Karpas-422 (cell line): Measurements from ENCODE around the gene PTP4A2. TPM values are rescaled to one million over a fixed set of nuclear protein-coding genes. Genes with fewer than 3 reads are reported as not detected.

Experiments
- DNase-seq: peaks from one replicate; pipeline ENCODE4 v3.0.0-alpha.2; 2015
- H2AFZ ChIP-seq: fragments of 200-600 bp; sonication (generic); 2 replicates; pipeline ENCODE4 v1.6.1; 2014; ENCODE audit warnings: antibody characterized with exemption, low read length, mixed read lengths
- H3K27ac ChIP-seq: fragments of 200-600 bp; sonication (generic); 2 replicates; pipeline ENCODE4 v1.5.1; 2014; ENCODE audit warnings: mild to moderate bottlenecking, low read length, moderate library complexity
- H3K27me3 ChIP-seq: fragments of 200-600 bp; sonication (generic); 2 replicates; pipeline ENCODE4 v1.6.1; 2014; ENCODE audit warnings: low read length, mixed read lengths
- H3K36me3 ChIP-seq: fragments of 200-600 bp; sonication (generic); 2 replicates; pipeline ENCODE4 v1.6.1; 2014; ENCODE audit warnings: low read length, mixed read lengths; ENCODE audit not compliant: insufficient read depth
- H3K4me1 ChIP-seq: fragments of 200-600 bp; sonication (generic); 2 replicates; pipeline ENCODE4 v1.6.1; 2014; ENCODE audit warnings: mild to moderate bottlenecking, low read length, mixed read lengths
- H3K4me2 ChIP-seq: fragments of 200-600 bp; sonication (generic); 2 replicates; pipeline ENCODE4 v1.6.1; 2014; ENCODE audit warnings: low read length, low read depth, mild to moderate bottlenecking; ENCODE audit not compliant: poor library complexity, severe bottlenecking
- H3K4me3 ChIP-seq: fragments of 200-600 bp; sonication (generic); 2 replicates; pipeline ENCODE4 v1.5.1; 2014; ENCODE audit warnings: mild to moderate bottlenecking, antibody characterized with exemption, low read length, mixed read lengths
- H3K79me2 ChIP-seq: fragments of 200-600 bp; sonication (generic); 2 replicates; pipeline ENCODE4 v1.6.1; 2014; ENCODE audit warnings: mild to moderate bottlenecking, low read length, mixed read lengths
- H3K9ac ChIP-seq: fragments of 200-600 bp; sonication (generic); 2 replicates; pipeline ENCODE4 v1.6.0; 2014; ENCODE audit warnings: low read length
- H3K9me2 ChIP-seq: fragments of 200-600 bp; sonication (generic), shearing (Covaris generic); replicated peaks from 2 replicates; pipeline ENCODE4 v1.6.0; 2014; ENCODE audit warnings: mild to moderate bottlenecking, low read length, moderate library complexity; ENCODE audit not compliant: insufficient read depth
- H3K9me3 ChIP-seq: fragments of 300-700, 200-600 bp; sonication (generic); 2 replicates; pipeline ENCODE4 v1.6.1; 2014; ENCODE audit warnings: low read length, mixed read lengths
- H4K20me1 ChIP-seq: fragments of 200-600 bp; sonication (generic); 2 replicates; pipeline ENCODE4 v1.6.1; 2014; ENCODE audit warnings: mild to moderate bottlenecking, antibody characterized with exemption, low read length, low read depth; ENCODE audit not compliant: insufficient read depth
- total RNA-seq: library from RNA; depleted of rRNA; stranded (reverse); fragments of >200 nt; shearing (Covaris generic); gene quantifications from 2 replicates; pipeline ENCODE4 v1.2.3, GENCODE V29; 2014; ENCODE audit warnings: low replicate concordance

Gene PTP4A2
- total RNA-seq, 1 experiment from 2014 or later: 401 TPM

DNA sequence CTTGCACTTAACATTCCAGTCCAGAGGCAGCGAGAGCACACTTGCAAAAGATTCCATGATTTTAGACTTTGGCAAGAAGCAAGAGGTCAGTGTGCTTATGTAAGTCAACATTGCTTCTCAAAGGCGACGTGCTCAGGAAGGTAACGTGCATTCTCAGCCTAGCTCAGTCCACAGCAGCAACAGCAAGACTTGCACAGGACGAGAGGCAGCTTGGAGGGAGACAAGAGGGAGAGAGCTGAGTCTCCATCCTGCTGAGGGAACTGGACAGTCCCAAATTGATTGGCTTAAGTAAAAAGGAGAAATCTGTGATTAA, 56.5 kb downstream of the PTP4A2 start:
- Histone ChIP-seq H3K27me3 (no peaks in the 10 kb centered on the region), H3K4me1 (peaks cover 30% of the 10 kb centered on the region), H3K9me2 (no peaks in the 10 kb centered on the region), H3K4me2 (peak overlapping the region; percentile 69), H3K9ac (peak overlapping the region; percentile 33; the same call in 1 of the 2 replicates), H4K20me1 (no peaks in the 10 kb centered on the region), H3K4me3 (peak overlapping the region; percentile 38; the same call in 1 of the 2 replicates), H3K36me3 (no peaks in the 10 kb centered on the region), H3K9me3 (no peaks in the 10 kb centered on the region), H3K27ac (peak overlapping the region; percentile 3; the same call in 1 of the 2 replicates), H2AFZ (no peak overlapping the region), H3K79me2 (no peaks in the 10 kb centered on the region)
- DNase-seq: no peak

DNA sequence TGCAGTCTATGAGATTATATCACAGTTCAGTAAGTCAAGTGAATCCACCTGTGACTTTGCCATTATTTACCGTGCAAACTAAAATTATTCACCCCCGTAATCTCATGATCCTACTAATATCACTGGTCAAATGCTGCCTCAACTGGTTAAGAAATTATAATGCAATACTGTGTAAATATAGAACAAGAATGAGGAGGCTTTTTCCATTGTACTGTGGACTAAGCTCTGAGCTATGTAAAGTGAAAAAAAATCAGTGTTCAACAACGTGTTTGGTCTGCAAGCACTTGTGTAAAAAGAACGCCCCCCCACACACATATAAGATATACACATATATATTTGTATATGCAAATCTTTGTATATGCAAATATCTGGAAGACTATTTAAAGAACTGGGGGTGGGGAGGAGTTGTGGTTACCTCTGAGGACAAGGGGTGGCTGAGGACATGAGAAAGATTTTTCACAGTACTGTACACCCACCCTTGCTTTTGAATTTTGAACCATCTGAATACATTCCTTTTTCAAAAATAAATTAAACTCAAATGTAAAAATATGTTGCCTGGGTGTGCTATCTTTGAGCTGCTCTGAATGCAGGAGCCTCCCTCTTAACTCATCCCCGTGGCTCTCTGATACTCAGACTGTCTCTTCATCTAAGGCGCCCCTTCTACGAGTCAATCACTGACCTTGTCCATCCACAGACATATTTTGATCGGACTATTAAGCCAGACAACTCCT, 57.0 kb downstream of the PTP4A2 start:
- no peaks in the 10 kb centered on the region for H3K36me3 ChIP-seq
- H3K79me2 ChIP-seq: no peaks in the 10 kb centered on the region
- peak overlapping the region; percentile 38 for H3K4me3 ChIP-seq
- H3K4me2 ChIP-seq: peak overlapping the region; percentile 69
- H3K9me3 ChIP-seq: no peaks in the 10 kb centered on the region
- peak; percentile 79 for DNase-seq
- peak overlapping the region; percentile 90; the same call in 1 of the 2 replicates for H2AFZ ChIP-seq
- no peaks in the 10 kb centered on the region for H3K27me3 ChIP-seq
- H3K4me1 ChIP-seq: peaks cover 34% of the 10 kb centered on the region
- H3K9ac ChIP-seq: peak overlapping the region; percentile 33; the same call in 1 of the 2 replicates
- H4K20me1 ChIP-seq: no peaks in the 10 kb centered on the region
- no peaks in the 10 kb centered on the region for H3K9me2 ChIP-seq
- peak overlapping the region; percentile 3; the same call in 1 of the 2 replicates for H3K27ac ChIP-seq

DNA sequence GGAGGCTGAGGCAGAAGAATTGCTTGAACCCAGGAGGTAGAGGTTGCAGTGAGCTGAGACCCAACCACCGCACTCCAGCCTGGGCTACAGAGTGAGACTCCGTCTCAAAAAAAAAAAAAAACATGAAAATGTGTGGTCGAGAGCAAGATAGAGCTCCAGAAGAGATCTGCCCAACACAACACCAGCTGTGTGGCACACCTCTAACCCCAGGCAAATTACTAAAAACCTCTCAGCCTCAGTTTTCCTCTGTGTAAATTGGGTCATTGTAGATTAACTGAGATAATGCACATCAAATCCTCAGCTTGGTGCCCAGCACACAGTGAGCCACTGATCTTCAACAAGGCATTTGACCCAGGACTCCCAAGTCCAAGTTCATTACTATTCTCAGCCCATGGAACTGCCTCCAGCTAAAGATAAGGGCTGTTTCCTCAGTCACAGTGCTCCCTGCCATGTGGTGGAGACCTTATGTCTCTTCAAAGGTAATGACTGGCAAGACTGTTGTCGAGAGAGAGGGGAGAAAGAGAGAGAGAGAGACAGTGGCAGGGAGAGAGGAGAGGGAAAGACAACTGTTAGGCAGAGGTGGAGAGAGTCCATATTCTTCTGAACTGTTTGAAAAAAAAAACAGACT, 58.1 kb downstream of the PTP4A2 start:
- peak overlapping the region; percentile 69 for H3K4me2 ChIP-seq
- no peaks in the 10 kb centered on the region for H3K9me3 ChIP-seq
- H3K27ac ChIP-seq: no peak overlapping the region
- no peaks in the 10 kb centered on the region for H3K9me2 ChIP-seq
- H3K79me2 ChIP-seq: no peaks in the 10 kb centered on the region
- H2AFZ ChIP-seq: peak overlapping the region; percentile 90; the same call in 1 of the 2 replicates
- no peak overlapping the region for H3K4me3 ChIP-seq
- no peaks in the 10 kb centered on the region for H3K36me3 ChIP-seq
- peaks cover 37% of the 10 kb centered on the region for H3K4me1 ChIP-seq
- H3K9ac ChIP-seq: peak overlapping the region; percentile 9; the same call in 1 of the 2 replicates
- no peaks in the 10 kb centered on the region for H3K27me3 ChIP-seq
- DNase-seq: no peak
- H4K20me1 ChIP-seq: no peaks in the 10 kb centered on the region

DNA sequence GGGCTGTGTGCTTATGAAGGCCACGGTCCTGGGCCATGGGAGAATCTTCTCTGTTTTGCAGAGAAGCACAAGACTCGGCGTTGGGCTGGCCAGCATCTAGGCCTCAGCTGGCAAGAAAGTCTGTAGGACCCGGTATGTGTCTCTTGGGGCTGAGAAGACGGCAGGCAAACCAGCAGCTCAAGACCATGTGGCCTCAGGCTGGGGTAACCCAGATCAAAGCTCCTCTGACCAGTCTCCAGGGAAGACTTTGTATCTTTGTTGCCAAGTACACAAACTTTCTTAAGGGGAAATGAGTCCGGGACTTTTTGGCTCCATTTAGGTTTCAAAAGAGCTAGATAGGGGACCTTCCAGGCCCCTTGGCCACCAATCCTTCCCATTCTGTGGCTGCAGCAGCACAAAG, 60.1 kb downstream of the PTP4A2 start:
- Histone ChIP-seq H3K4me1 (peaks cover 37% of the 10 kb centered on the region), H3K27ac (no peak overlapping the region), H3K9me2 (no peaks in the 10 kb centered on the region), H2AFZ (peak overlapping the region; percentile 16; the same call in 1 of the 2 replicates), H3K27me3 (no peaks in the 10 kb centered on the region), H3K9ac (no peak overlapping the region), H4K20me1 (no peaks in the 10 kb centered on the region), H3K79me2 (no peaks in the 10 kb centered on the region), H3K36me3 (no peaks in the 10 kb centered on the region), H3K4me3 (no peak overlapping the region), H3K9me3 (no peaks in the 10 kb centered on the region), H3K4me2 (no peak overlapping the region)
- DNase-seq: no peak

DNA sequence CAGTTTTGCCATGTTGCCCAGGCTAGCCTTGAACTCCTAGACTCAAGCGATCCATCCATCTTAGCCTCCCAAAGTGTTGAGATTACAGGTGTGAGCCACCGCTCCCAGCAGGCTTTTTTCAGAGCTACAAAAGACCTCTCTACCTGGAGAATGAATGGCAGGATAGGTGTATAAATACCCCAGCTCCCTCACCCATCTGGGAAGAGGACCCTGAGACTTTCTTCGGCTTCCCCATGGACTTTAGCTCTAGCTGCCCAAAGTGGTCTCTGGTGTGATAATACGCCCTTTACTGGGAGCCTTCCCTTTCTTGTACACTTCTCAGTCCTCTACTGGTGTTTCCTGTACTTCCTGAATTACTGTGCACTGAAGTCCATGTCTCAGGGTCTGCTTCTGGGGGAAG, 60.6 kb downstream of the PTP4A2 start:
- DNase-seq: no peak
- no peaks in the 10 kb centered on the region for H3K27me3 ChIP-seq
- H3K36me3 ChIP-seq: no peaks in the 10 kb centered on the region
- no peaks in the 10 kb centered on the region for H3K79me2 ChIP-seq
- H3K4me2 ChIP-seq: no peak overlapping the region
- H3K4me3 ChIP-seq: no peak overlapping the region
- no peaks in the 10 kb centered on the region for H4K20me1 ChIP-seq
- H2AFZ ChIP-seq: peak overlapping the region; percentile 16; the same call in 1 of the 2 replicates
- peaks cover 37% of the 10 kb centered on the region for H3K4me1 ChIP-seq
- no peaks in the 10 kb centered on the region for H3K9me3 ChIP-seq
- H3K9me2 ChIP-seq: no peaks in the 10 kb centered on the region
- H3K9ac ChIP-seq: no peak overlapping the region
- no peak overlapping the region for H3K27ac ChIP-seq

DNA sequence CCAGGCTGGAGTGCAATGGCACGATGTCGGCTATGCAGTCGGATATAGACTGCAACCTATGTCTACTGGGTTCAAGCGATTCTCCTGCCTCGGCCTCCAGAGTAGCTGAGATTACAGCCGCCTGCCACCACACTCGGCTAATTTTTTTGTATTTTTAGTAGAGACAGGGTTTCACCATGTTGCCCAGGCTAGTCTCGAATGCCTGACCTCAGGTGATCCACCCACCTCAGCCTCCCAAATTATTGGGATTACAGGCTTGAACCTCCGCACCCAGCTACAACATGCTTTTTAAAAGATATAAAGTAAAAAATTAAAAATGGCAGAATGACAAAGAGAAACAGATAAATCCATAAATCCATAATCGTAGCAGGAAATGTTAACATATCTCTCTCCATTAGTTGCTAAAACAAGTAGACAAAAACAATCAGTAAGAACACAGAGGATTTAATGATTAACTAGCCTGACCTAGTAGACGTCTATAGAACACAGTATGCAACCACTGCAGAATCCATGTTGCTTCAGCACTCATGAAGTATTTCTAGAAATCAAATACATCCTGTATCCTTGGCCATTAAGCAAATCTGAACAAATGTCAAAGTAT, 62.4 kb downstream of the PTP4A2 start:
- no peaks in the 10 kb centered on the region for H3K36me3 ChIP-seq
- no peaks in the 10 kb centered on the region for H3K9me2 ChIP-seq
- no peaks in the 10 kb centered on the region for H3K27me3 ChIP-seq
- no peak overlapping the region for H3K9ac ChIP-seq
- H3K9me3 ChIP-seq: no peaks in the 10 kb centered on the region
- H2AFZ ChIP-seq: no peak overlapping the region
- H4K20me1 ChIP-seq: no peaks in the 10 kb centered on the region
- H3K27ac ChIP-seq: no peak overlapping the region
- H3K4me1 ChIP-seq: peaks cover 26% of the 10 kb centered on the region
- no peaks in the 10 kb centered on the region for H3K79me2 ChIP-seq
- no peak overlapping the region for H3K4me3 ChIP-seq
- no peak for DNase-seq
- H3K4me2 ChIP-seq: no peak overlapping the region

DNA sequence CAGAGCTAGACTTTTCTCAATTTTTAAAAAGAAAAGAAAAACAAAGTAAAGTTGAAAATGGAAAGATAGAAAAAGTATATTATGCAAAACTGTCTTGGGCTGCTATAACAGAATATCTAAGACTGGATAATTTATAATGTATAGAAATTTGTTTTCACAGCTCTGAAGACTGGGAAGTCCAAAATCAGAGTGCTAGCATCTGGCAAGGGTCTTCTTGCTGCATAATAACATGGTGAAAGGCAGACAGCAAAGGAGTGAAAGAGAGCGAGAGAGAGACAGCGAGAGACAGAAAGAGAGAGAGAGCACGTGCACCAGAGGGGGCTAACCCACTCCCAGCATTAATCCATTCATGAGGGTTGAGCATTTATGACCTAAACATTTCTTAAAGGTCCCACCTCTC, 63.2 kb downstream of the PTP4A2 start:
- Histone ChIP-seq H3K9me3 (no peaks in the 10 kb centered on the region), H4K20me1 (no peaks in the 10 kb centered on the region), H3K27ac (no peak overlapping the region), H3K4me3 (no peak overlapping the region), H3K4me1 (peaks cover 18% of the 10 kb centered on the region), H3K9ac (no peak overlapping the region), H3K36me3 (no peaks in the 10 kb centered on the region), H3K27me3 (no peaks in the 10 kb centered on the region), H3K79me2 (no peaks in the 10 kb centered on the region), H3K4me2 (no peak overlapping the region), H2AFZ (no peak overlapping the region), H3K9me2 (no peaks in the 10 kb centered on the region)
- no peak for DNase-seq
